OCI-LY3 (cell line): ENCODE data around the gene SH3BP2.

Source experiments
- H2AFZ ChIP-seq: fragments of 200-600, 300-600 bp; shearing (Covaris generic); 2 replicates; pipeline ENCODE4 v1.6.0; 2014; ENCODE audit warnings: antibody characterized with exemption, low read depth, low read length
- H3K27ac ChIP-seq: fragments of 200-600, 300-600 bp; sonication (generic); 2 replicates; pipeline ENCODE4 v1.5.1; 2014; ENCODE audit warnings: mild to moderate bottlenecking, low read length, moderate library complexity, mixed read lengths
- H3K27me3 ChIP-seq: fragments of 200-600, 300-600 bp; sonication (generic); 2 replicates; pipeline ENCODE4 v1.6.1; 2014; ENCODE audit warnings: low read depth, low read length, mixed read lengths
- H3K36me3 ChIP-seq: fragments of 200-600, 300-600 bp; sonication (generic); replicated peaks from 2 replicates; pipeline ENCODE3; 2014; ENCODE audit warnings: low read depth, low read length, mixed read lengths
- H3K4me1 ChIP-seq: fragments of 300-600, 200-600 bp; sonication (generic); 2 replicates; pipeline ENCODE4 v1.6.1; 2014; ENCODE audit warnings: low read length, mixed read lengths
- H3K4me2 ChIP-seq: fragments of 200-600, 300-600 bp; sonication (generic); 2 replicates; pipeline ENCODE4 v1.6.1; 2014; ENCODE audit warnings: low read length, mixed read lengths
- H3K4me3 ChIP-seq: fragments of 300-600, 200-600 bp; sonication (generic); 2 replicates; pipeline ENCODE4 v1.5.1; 2014; ENCODE audit warnings: antibody characterized with exemption, mild to moderate bottlenecking, low read length, moderate library complexity
- H3K79me2 ChIP-seq: fragments of 300-600, 200-600 bp; shearing (Covaris generic); 2 replicates; pipeline ENCODE4 v1.6.1; 2014; ENCODE audit warnings: mild to moderate bottlenecking, low read length, mixed read lengths
- H3K9ac ChIP-seq: fragments of 300-600, 200-600 bp; shearing (Covaris generic); 2 replicates; pipeline ENCODE4 v1.6.0; 2014; ENCODE audit warnings: mild to moderate bottlenecking, low read length, moderate library complexity
- H3K9me3 ChIP-seq: fragments of 200-600, 300-600 bp; shearing (Covaris generic); 2 replicates; pipeline ENCODE4 v1.6.1; 2014; ENCODE audit warnings: low read length, mixed read lengths; ENCODE audit not compliant: insufficient read depth
- H4K20me1 ChIP-seq: fragments of 200-600, 300-600 bp; sonication (generic); 2 replicates; pipeline ENCODE4 v1.6.1; 2016; ENCODE audit warnings: low read length, mixed read lengths; ENCODE audit not compliant: insufficient read depth
- EZH2phosphoT487 ChIP-seq: fragments of 200-600 bp; shearing (Covaris generic); IDR thresholded peaks from 2 replicates; pipeline ENCODE4 v1.6.1; 2018; ENCODE audit warnings: antibody characterized with exemption, mixed run types, low read depth
- TF ChIP-seq, protein P1 (sequence below): fragments of 200-600, 300-600 bp; sonication (generic); IDR thresholded peaks from 2 replicates; pipeline ENCODE4 v1.5.1; 2014; ENCODE audit warnings: antibody characterized with exemption, low read length, low read depth

SH3BP2 gene

DNA sequence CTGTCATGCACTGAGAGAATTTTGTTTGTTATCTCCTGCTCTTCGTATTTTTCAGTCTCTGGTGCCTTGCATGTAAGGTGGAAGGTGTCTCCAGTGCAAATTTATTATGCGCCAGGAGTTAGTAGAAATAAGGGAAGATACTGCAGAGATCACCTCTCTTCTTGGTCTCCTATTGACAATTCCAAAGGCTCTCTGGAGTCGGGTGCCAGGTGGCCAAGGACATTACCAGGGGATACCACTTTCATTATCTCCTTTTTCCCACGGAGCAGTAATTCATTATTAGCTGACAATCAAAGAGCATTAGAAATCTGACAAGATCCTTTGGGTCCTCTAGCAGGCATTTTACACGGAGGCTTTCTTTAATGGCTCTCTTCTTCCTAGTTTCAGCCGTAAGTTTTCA, 76.8 kb downstream of the SH3BP2 start:
- no peak overlapping the region for H2AFZ ChIP-seq
- peaks cover 67% of the 10 kb centered on the region for H3K79me2 ChIP-seq
- TF ChIP-seq, protein P1, sequence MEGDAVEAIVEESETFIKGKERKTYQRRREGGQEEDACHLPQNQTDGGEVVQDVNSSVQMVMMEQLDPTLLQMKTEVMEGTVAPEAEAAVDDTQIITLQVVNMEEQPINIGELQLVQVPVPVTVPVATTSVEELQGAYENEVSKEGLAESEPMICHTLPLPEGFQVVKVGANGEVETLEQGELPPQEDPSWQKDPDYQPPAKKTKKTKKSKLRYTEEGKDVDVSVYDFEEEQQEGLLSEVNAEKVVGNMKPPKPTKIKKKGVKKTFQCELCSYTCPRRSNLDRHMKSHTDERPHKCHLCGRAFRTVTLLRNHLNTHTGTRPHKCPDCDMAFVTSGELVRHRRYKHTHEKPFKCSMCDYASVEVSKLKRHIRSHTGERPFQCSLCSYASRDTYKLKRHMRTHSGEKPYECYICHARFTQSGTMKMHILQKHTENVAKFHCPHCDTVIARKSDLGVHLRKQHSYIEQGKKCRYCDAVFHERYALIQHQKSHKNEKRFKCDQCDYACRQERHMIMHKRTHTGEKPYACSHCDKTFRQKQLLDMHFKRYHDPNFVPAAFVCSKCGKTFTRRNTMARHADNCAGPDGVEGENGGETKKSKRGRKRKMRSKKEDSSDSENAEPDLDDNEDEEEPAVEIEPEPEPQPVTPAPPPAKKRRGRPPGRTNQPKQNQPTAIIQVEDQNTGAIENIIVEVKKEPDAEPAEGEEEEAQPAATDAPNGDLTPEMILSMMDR: no peak
- no peak for TF ChIP-seq EZH2phosphoT487
- no peaks in the 10 kb centered on the region for H3K36me3 ChIP-seq
- H3K9ac ChIP-seq: no peak overlapping the region
- H3K4me3 ChIP-seq: no peak overlapping the region
- no peaks in the 10 kb centered on the region for H3K27me3 ChIP-seq
- H3K9me3 ChIP-seq: no peaks in the 10 kb centered on the region
- no peak overlapping the region for H3K27ac ChIP-seq
- peaks cover 57% of the 10 kb centered on the region for H4K20me1 ChIP-seq
- no peak overlapping the region for H3K4me2 ChIP-seq
- 0 out of 2 replicates have a peak, but pooled peaks cover 2% of the 10 kb centered on the region for H3K4me1 ChIP-seq

DNA sequence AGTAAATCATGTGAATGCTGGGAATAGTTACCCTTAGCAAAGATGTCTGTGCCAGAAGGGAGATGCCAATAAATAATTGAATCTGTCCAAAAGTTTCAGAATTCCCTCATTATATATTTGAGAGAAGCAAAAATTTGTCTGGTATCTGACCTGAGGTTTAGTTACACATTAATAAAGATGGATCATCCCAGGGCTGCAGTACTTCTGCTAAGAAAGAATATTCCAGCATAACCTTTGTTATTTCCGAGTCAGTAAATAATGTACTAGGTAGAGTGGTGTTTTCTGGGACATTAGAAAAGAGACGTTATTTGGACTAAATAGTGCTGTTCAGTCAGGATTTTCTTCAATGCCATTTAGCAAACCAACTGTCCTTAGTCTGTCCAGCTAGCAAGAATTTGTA, 77.2 kb downstream of the SH3BP2 start:
- H4K20me1 ChIP-seq: peaks cover 58% of the 10 kb centered on the region
- H3K9me3 ChIP-seq: no peaks in the 10 kb centered on the region
- no peak overlapping the region for H2AFZ ChIP-seq
- H3K9ac ChIP-seq: no peak overlapping the region
- H3K79me2 ChIP-seq: peaks cover 67% of the 10 kb centered on the region
- no peak overlapping the region for H3K27ac ChIP-seq
- TF ChIP-seq, protein P1: no peak
- TF ChIP-seq EZH2phosphoT487: no peak
- H3K4me1 ChIP-seq: 0 out of 2 replicates have a peak, but pooled peaks cover 2% of the 10 kb centered on the region
- no peaks in the 10 kb centered on the region for H3K36me3 ChIP-seq
- H3K27me3 ChIP-seq: no peaks in the 10 kb centered on the region
- H3K4me2 ChIP-seq: no peak overlapping the region
- no peak overlapping the region for H3K4me3 ChIP-seq

DNA sequence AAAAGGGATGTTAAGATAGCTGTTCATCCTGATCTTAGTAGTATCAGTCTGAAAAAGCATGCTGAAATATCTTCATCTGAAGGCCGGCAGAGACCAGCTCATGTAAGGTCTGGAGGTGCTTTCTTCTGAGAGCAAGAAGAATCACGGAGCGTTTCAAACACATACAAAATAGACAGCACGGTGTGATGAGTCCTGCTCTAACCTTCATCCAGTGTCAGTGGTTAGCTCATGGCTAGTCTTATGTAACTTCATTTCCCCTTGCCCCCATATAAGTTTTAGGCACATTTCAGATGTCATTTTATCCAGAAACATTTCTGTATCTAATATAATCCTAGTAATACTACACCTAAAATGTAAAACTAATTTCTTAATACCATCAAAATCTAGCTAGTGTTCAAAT, 78.6 kb downstream of the SH3BP2 start:
- Histone ChIP-seq H3K36me3 (peaks cover 5% of the 10 kb centered on the region), H3K79me2 (peaks cover 56% of the 10 kb centered on the region), H4K20me1 (peaks cover 61% of the 10 kb centered on the region), H3K4me3 (no peak overlapping the region), H2AFZ (no peak overlapping the region), H3K9me3 (no peaks in the 10 kb centered on the region), H3K9ac (no peak overlapping the region), H3K4me2 (no peak overlapping the region), H3K27me3 (no peaks in the 10 kb centered on the region), H3K27ac (no peak overlapping the region), H3K4me1 (no peaks in the 10 kb centered on the region)
- TF ChIP-seq, protein P1: no peak
- TF ChIP-seq EZH2phosphoT487: no peak

DNA sequence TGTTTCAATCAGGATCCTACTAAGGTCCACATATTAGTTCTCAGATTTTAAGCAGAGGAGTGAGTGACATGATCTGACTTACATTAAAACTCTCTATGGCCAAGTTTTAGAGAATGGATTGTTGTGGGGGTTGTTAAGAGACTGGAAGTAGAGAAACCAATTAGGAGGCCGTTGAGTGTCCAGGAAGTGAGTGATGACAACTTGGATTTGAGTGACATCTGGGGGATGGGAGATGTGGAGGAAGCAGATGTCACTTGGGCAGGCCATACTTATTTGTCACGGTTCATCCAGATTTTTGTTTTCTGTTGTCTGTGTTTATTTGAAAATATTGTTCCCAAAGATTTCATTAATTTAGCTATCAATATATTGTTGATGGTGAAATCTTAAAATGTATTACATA, 79.0 kb downstream of the SH3BP2 start:
- Histone ChIP-seq H3K9ac (no peak overlapping the region), H3K27ac (no peak overlapping the region), H2AFZ (no peak overlapping the region), H3K4me3 (no peak overlapping the region), H3K27me3 (no peaks in the 10 kb centered on the region), H3K4me1 (no peaks in the 10 kb centered on the region), H3K79me2 (peaks cover 52% of the 10 kb centered on the region), H3K9me3 (no peaks in the 10 kb centered on the region), H3K4me2 (no peak overlapping the region), H3K36me3 (peaks cover 5% of the 10 kb centered on the region), H4K20me1 (peaks cover 56% of the 10 kb centered on the region)
- no peak for TF ChIP-seq EZH2phosphoT487
- TF ChIP-seq, protein P1: no peak
